Measurements from ENCODE around the gene CLSTN1.

Gene CLSTN1

GRCh38 chr1:9870572-9870971 is 46.8 kb upstream of the CLSTN1 start:
- no peak for DNase-seq (ENCODE audit: low read depth, low spot score)
- ChIA-PET POLR2A (no interaction called here), CTCF (interaction anchor here (0.9 to 31.2 kb wide), 8 partner anchors 2 to 244 kb away, joined by 4 to 502 read pairs (median 98); partner anchors contain the start of genes LZIC and NMNAT1)
- no peak for TF ChIP-seq CTCF (IDR thresholded peaks at IDR 0.05; ENCODE audit: insufficient read depth, low read length, missing control alignments)
- H3K4me3 ChIP-seq (ENCODE audit: low read depth, low read length) = no peak overlapping the region

GRCh38 chr1:9869831-9870251 is 46.1 kb upstream of the CLSTN1 start:
- TF ChIP-seq CTCF (IDR thresholded peaks at IDR 0.05; ENCODE audit: insufficient read depth, low read length, missing control alignments) = no peak
- no peak for DNase-seq (ENCODE audit: low read depth, low spot score)
- ChIA-PET POLR2A (no interaction called here), CTCF (interaction anchor here (0.8 to 31.2 kb wide), 13 partner anchors 1 to 254 kb away, joined by 3 to 502 read pairs (median 11); partner anchors contain the start of genes LZIC and NMNAT1)
- H3K4me3 ChIP-seq (ENCODE audit: low read depth, low read length) = no peak overlapping the region

DNA sequence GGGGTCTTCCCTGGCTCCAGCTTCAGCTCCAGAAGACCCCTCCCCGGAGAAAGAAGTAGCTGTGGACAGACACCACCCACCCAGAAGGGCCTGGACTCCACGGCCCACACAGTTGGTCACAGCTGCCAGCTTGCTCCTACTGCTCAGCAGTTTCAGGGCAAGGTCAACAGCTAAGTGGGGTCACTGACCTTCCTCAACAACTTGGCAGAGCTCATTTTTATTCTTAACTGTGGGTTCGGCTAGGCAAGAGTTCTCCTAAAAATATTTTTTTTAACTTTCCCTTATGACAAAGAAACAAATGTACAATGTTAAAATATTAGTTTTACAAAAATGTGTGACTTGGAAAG is 44.5 kb upstream of the CLSTN1 start:
- DNase-seq (ENCODE audit: low read depth, low spot score) = no peak
- TF ChIP-seq CTCF (IDR thresholded peaks at IDR 0.05; ENCODE audit: insufficient read depth, low read length, missing control alignments) = no peak
- no peak overlapping the region for H3K4me3 ChIP-seq (ENCODE audit: low read depth, low read length)
- CTCF ChIA-PET = interaction anchor here (0.6 to 31.2 kb wide), 49 partner anchors 1 to 561 kb away, joined by 3 to 502 read pairs (median 5); partner anchors contain the start of genes LZIC and NMNAT1
- POLR2A ChIA-PET = no interaction called here

GRCh38 chr1:9867408-9868243 is 43.9 kb upstream of the CLSTN1 start:
- ChIA-PET CTCF (interaction anchor here (0.6 to 31.2 kb wide), 48 partner anchors 1 to 374 kb away, joined by 3 to 502 read pairs (median 5); partner anchors contain the start of genes LZIC and NMNAT1), POLR2A (no interaction called here)
- peak; percentile 97 for TF ChIP-seq CTCF (IDR thresholded peaks at IDR 0.05; ENCODE audit: insufficient read depth, low read length, missing control alignments)
- H3K4me3 ChIP-seq (ENCODE audit: low read depth, low read length) = no peak overlapping the region
- DNase-seq (ENCODE audit: low read depth, low spot score) = no peak

- TF ChIP-seq CTCF (IDR thresholded peaks at IDR 0.05; ENCODE audit: insufficient read depth, low read length, missing control alignments) = no peak
- ChIA-PET CTCF (interaction anchor here (1.0 to 26.8 kb wide), 17 partner anchors 14 to 251 kb away, joined by 3 to 502 read pairs (median 6); no protein-coding TSS in a partner anchor), POLR2A (no interaction called here)
- no peak overlapping the region for H3K4me3 ChIP-seq (ENCODE audit: low read depth, low read length)
- DNase-seq (ENCODE audit: low read depth, low spot score) = no peak
Measured at GRCh38 chr1:9866836-9867235, 43.1 kb upstream of the CLSTN1 start.

GRCh38 chr1:9865724-9866123 is 42.0 kb upstream of the CLSTN1 start:
- no peak for TF ChIP-seq CTCF (IDR thresholded peaks at IDR 0.05; ENCODE audit: insufficient read depth, low read length, missing control alignments)
- ChIA-PET POLR2A (no interaction called here), CTCF (interaction anchor here (0.6 to 26.8 kb wide), 23 partner anchors 12 to 599 kb away, joined by 3 to 502 read pairs (median 5); partner anchors contain the start of gene CENPS)
- DNase-seq (ENCODE audit: low read depth, low spot score) = no peak
- H3K4me3 ChIP-seq (ENCODE audit: low read depth, low read length) = no peak overlapping the region
